Measurements from ENCODE around the gene BABAM2. TPM values are rescaled to one million over a fixed set of nuclear protein-coding genes. Genes with fewer than 3 reads are reported as not detected.
A peak's percentile ranks its signal among the peaks of the same experiment; 100 is the strongest.

BABAM2 gene
- polyA plus RNA-seq, 1 experiment = 32.6 TPM

DNA sequence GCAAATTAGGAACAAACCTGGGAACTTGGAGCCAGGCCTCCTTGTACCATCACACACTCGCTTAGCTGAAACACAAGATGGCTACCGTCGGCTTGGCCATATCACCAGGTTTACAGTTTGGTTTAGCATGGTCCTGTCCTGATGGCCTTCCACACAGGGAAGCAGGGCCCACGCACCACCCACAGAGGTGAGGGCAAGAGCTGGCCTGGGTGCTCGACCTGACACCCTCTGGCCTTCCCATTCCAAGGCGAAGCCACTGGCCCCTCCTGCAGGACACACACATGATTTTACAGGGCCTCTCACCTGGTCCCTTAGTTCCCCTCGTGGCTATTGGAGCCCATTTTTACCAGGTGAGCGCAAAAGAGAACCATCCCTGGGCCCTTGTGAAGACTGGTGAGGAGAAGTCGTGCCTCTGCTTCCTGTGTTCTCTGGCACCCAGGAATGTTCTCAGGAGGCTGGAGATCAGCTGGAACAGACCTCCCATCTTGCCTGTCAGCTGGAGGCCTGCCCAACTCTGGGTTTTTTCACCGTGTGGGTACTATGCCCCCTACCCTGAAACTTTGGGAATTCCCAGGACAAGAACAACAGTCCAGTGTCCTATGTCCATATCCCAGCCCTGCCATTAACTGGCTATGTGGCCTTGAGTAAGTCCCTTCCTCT lies 449.1 kb downstream of the BABAM2 start:
- CTCF ChIA-PET = interaction anchor here (1.1 to 1.4 kb wide), 2 partner anchors 11 to 30 kb away, joined by 3 to 4 read pairs; no protein-coding TSS in a partner anchor
- H3K27me3 ChIP-seq (ENCODE audit: control insufficient read depth, insufficient read depth, low read length) = no peaks in the 10 kb centered on the region
- TF ChIP-seq CTCF (IDR thresholded peaks at IDR 0.05; ENCODE audit: insufficient read depth, low read depth, low read length) = no peak
- no peak overlapping the region for H3K4me3 ChIP-seq (ENCODE audit: low read depth, low read length)
- DNase-seq (ENCODE audit: low read depth) = no peak
- no peaks in the 10 kb centered on the region for H3K36me3 ChIP-seq (ENCODE audit: control insufficient read depth, insufficient read depth, low read length)
- POLR2A ChIA-PET = no interaction called here

DNA sequence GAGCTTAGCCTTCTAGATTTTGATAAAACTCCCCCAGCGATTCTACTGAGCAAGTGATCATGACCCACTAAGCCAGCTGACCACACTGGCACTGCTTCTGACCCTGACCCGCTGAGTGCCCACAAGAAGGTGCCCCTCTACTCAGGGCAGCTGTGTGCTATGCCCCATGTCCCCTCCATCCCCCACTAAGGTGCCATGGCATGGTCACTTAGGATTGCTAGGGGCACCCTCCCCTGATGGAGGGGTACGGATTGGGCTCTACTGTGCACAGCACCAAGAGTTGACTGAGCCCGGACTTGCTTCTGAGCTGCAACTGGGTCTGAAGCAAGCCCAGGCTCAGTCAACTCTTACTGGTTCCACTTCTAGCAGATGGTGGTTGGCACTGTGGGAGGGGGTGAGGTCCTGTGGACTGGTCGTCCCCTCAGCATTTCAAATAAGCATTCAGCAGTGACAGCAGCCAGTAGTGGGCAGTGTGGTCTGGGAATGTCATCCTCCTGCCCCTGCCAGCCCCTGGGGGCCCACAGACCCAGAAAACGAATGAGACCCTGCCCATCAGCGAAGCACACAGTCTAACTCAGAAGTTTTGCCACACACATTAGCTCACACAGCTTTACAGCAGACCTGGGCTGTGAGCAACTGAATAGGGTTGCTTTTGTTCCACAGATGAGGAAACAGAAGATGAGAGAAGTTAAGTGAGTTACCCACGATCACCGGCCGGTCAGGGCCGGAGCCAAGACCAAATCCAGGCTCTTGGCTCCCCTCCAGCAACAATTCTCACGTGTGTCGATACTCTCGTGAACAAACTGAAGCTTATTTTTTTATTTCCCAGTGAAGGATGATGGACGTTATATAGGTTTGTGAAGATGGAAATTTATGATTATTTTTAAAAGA lies 450.0 kb downstream of the BABAM2 start:
- H3K27me3 ChIP-seq (ENCODE audit: control insufficient read depth, insufficient read depth, low read length) = no peaks in the 10 kb centered on the region
- no peaks in the 10 kb centered on the region for H3K36me3 ChIP-seq (ENCODE audit: control insufficient read depth, insufficient read depth, low read length)
- no peak for DNase-seq (ENCODE audit: low read depth)
- POLR2A ChIA-PET = no interaction called here
- TF ChIP-seq CTCF (IDR thresholded peaks at IDR 0.05; ENCODE audit: insufficient read depth, low read depth, low read length) = 0 out of 2 replicates have a peak, but pooled peaks have one; percentile 9
- no peak overlapping the region for H3K4me3 ChIP-seq (ENCODE audit: low read depth, low read length)
- CTCF ChIA-PET = interaction anchor here (1.0 to 1.4 kb wide), 3 partner anchors 10 to 31 kb away, joined by 3 to 4 read pairs (median 3); no protein-coding TSS in a partner anchor

- Histone ChIP-seq H3K27me3 (ENCODE audit: control insufficient read depth, insufficient read depth, low read length) (no peaks in the 10 kb centered on the region), H3K4me3 (ENCODE audit: low read depth, low read length) (no peak overlapping the region), H3K36me3 (ENCODE audit: control insufficient read depth, insufficient read depth, low read length) (no peaks in the 10 kb centered on the region)
- ChIA-PET POLR2A (no interaction called here), CTCF (interaction anchor here (1.0 to 1.8 kb wide), 3 partner anchors 9 to 55 kb away, joined by 3 to 7 read pairs (median 4); no protein-coding TSS in a partner anchor)
- no peak for TF ChIP-seq CTCF (IDR thresholded peaks at IDR 0.05; ENCODE audit: insufficient read depth, low read depth, low read length)
- DNase-seq (ENCODE audit: low read depth) = no peak
Observed at GRCh38 chr2:28341208-28341891, 450.8 kb downstream of the BABAM2 start.

DNA sequence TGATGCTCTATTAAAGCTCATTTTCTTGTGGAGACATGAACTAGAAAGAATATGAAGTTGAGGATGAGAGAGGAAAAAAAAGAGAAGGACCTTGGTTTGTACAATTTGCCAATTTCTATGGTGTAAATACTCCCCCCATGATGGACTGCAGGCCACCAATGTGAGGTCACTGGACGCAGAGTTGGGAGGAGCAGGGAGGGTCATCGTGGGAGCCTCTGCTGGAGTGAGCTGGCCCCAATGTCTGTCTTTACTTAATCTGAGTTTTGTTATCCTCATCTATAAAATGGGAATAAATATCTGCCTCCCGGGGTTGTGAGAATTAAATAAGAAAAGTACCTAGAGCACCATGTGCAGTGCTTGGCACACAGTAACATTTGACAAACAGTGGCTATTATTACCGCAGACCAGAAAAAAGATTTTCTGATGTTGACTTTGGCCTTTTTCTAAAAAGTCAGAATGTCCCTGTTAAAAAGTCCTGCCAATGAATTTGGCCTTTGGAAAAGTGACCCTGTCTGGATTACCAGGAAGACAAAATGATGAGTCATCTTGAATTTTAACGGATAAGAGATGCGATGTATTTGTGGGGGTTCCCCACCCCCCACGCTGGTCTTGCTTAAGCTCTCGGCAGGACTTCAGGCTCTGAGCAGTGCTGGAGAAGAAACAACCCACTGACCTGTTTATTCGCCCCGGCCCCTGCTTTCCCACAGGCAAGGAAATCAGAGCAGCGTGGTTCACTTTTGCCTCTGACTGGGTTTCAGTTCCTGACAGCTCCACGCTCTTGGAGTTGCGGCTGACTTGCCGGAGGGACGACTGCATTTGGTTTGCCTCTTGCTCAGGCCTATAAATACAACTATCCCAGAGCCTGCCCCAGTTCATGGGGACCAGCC lies 451.8 kb downstream of the BABAM2 start:
- H3K4me3 ChIP-seq (ENCODE audit: low read depth, low read length) = no peak overlapping the region
- H3K36me3 ChIP-seq (ENCODE audit: control insufficient read depth, insufficient read depth, low read length) = no peaks in the 10 kb centered on the region
- ChIA-PET POLR2A (no interaction called here), CTCF (interaction anchor here (1.8 kb wide), 1 partner anchor 54 kb away, joined by 7 read pairs; no protein-coding TSS in a partner anchor)
- no peak for DNase-seq (ENCODE audit: low read depth)
- no peak for TF ChIP-seq CTCF (IDR thresholded peaks at IDR 0.05; ENCODE audit: insufficient read depth, low read depth, low read length)
- H3K27me3 ChIP-seq (ENCODE audit: control insufficient read depth, insufficient read depth, low read length) = no peaks in the 10 kb centered on the region

All from BJ (cell line).